DLD1 (cell line): Measurements from ENCODE around the gene CAMK2B.
"Not testable (repeated sequence)": the region's sequence is repeated elsewhere in the genome, so short reads cannot be mapped to it uniquely, and the experiment has no call there.

ENCODE experiments used
- in situ Hi-C: cut with HindIII; loops from 2 replicates; pipeline ENCODE4 v1.10.0; 2017; ENCODE audit warnings: low sequenced_read_pairs

Gene CAMK2B

DNA sequence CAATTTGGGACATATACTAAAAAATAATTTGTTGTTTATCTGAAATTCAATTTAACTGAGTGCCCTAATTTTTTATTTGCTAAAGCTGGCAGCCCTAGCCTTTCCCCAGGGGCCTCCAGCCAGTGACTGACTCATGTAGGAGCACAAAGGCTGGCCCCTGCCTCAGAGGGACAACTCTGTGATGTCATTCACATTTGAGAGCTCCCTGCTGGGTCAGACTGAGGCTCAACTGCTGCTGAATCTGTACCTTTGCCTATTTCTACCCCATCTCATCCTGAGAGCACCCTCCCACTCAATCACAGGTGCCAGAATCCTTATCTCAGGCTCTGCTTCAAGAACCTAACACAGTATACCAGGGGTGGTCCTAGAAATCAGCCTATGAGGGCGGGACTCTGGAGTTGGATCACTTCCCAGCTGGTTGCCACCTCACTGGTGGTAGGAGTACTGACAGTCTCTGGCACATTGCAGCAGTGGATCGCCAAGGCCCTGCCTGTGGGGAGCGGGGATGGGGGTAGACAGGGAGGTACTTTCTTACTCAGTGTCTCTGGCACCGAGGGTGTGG is 147.7 kb downstream of the CAMK2B start:
- in situ Hi-C loops = no loop called here

DNA sequence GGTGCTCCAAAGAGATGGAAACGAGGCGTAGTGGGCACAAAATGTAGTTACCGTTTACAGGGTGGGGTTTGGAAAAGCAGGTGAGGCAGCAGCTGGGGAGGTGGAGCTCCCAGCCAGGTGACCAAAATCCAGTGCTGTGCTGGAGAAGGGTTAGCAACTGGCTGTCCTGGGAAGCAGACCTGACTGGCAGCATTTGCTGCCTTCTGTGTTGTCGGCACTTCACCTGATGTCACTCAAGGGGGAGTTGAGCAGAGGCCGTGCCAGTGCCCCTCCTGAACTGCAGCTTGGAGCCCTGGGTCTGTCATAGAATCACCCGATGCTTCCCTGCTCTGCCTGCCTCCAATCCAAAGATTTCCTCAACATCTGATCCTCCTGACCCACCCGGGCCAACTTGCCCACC is 148.9 kb downstream of the CAMK2B start:
- in situ Hi-C loops = no loop called here

DNA sequence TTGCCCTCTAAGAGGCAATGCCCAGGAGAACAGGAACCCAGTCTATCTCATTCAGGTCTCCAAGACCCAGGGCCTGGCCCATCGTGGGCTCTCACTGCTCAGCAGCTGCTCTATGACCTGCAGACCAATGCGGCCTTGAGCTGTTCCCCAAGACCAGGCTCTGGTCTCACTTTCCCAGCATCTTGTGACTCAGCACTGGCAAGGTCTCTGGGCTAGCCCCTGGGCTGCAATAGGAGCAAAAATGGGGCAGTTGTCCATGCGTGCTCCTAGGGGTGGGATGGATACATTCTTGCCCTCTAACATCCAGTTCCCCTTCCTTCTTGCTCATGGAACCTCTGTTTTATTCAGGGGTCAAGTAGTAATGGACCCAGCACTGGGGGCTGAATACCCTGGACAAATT is 149.7 kb downstream of the CAMK2B start:
- in situ Hi-C loops = no loop called here

DNA sequence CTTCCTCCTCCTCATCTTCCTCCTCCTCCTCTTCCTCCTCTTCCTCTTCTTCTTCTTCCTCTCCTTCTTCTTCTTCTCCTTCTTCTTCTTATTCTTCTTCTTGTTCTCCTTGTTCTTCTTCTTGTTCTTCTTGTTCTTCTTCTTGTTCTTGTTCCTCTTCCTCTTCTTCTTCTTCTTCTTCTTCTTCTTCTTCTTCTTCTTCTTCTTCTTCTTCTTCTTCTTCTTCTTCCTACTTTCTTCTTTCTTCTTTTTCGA is 150.8 kb downstream of the CAMK2B start:
- in situ Hi-C loops = not testable (repeated sequence)

DNA sequence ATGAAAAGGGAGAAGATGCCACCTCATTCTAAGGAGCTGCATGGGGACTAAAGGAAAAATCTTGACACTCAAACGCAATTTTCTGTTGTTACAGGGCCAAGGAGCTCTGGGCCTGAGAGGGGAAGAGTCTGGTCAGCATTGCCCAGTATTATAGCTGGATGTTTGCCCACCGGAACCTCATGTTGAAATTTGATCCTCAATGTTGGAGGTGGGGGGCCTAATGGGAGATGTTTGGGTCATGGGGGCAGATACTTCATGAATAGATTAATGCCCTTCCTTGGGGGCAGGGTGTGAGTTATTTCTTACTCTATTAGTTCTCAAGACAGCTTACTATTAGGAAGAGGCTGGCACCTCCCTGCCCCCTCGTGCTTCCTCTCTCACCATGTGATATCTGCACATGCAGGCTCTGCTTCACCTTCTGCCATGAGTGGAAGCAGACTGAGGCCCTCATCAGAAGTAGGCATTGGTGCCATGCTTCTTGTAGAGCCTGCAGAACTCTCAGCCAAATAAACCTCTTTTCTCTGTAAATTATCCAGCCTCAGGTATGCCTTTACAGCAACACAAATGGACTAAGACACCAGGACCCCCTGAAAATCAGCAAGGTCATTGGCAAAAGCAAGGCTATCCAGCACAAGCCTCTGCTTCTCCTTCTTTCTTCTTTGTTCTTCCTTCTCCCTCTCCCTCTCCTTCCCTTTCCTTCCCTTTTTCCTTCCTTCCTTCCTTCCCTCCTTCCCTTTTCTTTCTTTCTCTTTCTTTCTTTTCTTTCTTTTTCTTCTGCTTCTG is 151.3 kb downstream of the CAMK2B start:
- in situ Hi-C loops = no loop called here

DNA sequence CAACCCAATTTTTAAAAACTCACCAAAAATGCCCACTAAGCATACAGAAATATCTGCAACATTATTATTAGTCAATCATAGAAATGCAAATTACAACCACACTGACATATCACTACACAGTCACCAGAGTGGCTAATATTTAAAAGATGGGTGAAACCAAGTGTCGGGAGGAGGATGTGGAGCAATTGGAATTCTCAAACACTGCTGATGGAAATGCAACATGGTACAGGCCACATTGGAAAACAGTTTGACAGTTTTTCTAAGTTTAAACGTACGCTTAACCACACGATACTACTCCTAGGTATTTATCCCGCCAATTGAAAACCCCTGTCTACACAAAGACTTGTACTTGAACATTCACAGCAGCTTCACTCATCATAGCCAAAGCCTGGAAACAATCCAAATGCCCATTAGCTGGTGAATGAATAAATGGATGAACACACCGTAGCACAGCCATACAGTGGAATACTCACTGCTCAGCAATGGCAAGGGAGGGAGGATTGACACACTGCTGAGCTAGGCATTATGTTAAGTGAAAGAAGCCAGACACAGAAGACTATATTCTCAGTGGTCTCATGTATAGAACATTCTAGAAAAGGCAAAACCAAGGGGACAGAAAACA is 152.5 kb downstream of the CAMK2B start:
- in situ Hi-C loops = no loop called here

DNA sequence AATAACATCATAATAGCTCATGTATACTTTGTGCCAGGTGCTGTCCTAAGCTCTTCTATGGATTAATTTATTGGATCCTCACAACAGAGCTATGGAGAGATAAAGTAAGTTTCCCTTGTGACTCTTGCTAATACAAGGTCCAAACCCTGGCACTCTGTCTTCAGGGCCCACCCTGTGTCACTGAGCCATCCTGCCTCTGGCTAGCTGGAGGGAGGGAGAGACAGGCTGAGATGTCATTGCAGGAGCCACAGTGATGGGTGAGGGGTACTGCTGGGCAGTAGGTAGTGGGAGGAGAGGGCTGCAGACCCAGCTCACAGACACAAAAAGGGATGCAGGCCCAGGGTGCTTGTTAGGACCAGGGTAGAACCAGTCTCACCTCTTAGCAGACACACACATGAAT is 153.0 kb downstream of the CAMK2B start:
- in situ Hi-C loops = no loop called here

DNA sequence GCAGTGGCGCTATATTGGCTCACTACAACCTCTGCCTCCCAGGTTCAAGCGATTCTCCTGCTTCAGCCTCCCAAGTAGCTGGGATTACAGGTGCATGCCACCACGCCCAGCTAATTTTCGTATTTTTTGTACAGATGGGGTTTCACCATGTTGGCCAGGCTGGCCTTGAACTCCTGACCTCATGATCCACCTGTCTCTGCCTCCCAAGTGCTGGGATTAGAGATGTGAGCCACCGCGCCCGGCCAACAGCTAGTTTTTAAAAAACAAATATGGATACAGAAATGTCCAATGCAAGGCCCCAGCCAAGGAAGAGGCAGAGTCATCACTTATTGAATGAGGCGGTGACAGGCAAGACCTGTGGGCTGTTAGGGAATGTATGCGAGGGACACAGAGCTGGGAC is 153.5 kb downstream of the CAMK2B start:
- in situ Hi-C loops = not testable (repeated sequence)

DNA sequence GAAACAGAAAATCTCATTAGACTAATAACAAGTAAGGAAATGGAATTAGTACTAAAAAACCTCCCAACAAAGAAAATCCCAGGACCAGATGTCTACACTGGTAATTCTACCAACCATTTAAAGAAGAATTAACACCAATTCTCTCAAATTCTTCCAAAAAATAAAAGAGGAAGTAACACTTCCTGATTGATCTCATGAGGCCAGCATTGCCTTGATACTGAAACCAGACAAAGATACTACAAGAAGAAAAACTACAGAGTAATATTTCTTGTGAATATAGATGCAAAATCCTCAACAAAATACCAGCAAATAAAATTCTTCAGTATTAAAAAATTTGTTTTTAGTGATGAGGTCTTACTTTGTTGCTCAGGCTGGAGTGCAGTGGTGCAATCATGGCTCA is 157.5 kb downstream of the CAMK2B start:
- in situ Hi-C loops = no loop called here
